ENCODE data around the gene KRTAP2-2.

- no peak for TF ChIP-seq CTCF (IDR thresholded peaks at IDR 0.05)
- TF ChIP-seq POLR2A (IDR thresholded peaks at IDR 0.05), result no peak
- no peak for TF ChIP-seq EP300 (IDR thresholded peaks at IDR 0.05)
These were observed 43.5 kb upstream of the KRTAP2-2 start for GRCh38 chr17:41098481-41098880.
